GM23338 (cell line): ENCODE data around the gene PRDM5. TPM values are rescaled to one million over a fixed set of nuclear protein-coding genes. Genes with fewer than 3 reads are reported as not detected.

Experiments used
- ATAC-seq: fragments of 200-7000 bp; cut with Tn5 transposase; 3 replicates; pipeline ENCODE4 v1.9.1; 2020
- DNase-seq: peaks from one replicate; pipeline ENCODE4 v3.0.0-alpha.2; 2015; ENCODE audit warnings: low spot score
- H2AFZ ChIP-seq: fragments of 200-600 bp; sonication (generic); 2 replicates; pipeline ENCODE4 v1.8.0; 2016; ENCODE audit warnings: antibody characterized with exemption, mild to moderate bottlenecking, moderate library complexity
- H3F3A ChIP-seq: fragments of 200-600 bp; sonication (generic); replicated peaks from 2 replicates; pipeline ENCODE4 v1.8.0; 2017; ENCODE audit warnings: antibody characterized with exemption, mixed run types, low read depth
- H3K27ac ChIP-seq: fragments of 200-600 bp; sonication (generic); 2 replicates; pipeline ENCODE4 v1.6.1; 2016; ENCODE audit warnings: low read depth
- H3K27me3 ChIP-seq: fragments of 200-600 bp; sonication (generic); 2 replicates; pipeline ENCODE4 v1.8.0; 2016; ENCODE audit warnings: mild to moderate bottlenecking, mixed run types, moderate library complexity; ENCODE audit not compliant: insufficient read depth
- H3K36me3 ChIP-seq: fragments of 200-600 bp; sonication (generic); 2 replicates; pipeline ENCODE4 v1.8.0; 2016; ENCODE audit warnings: mild to moderate bottlenecking; ENCODE audit not compliant: insufficient read depth
- H3K4me1 ChIP-seq: fragments of 200-600 bp; sonication (generic); 2 replicates; pipeline ENCODE4 v1.8.0; 2016; ENCODE audit warnings: mild to moderate bottlenecking, moderate library complexity; ENCODE audit not compliant: insufficient read depth
- H3K4me2 ChIP-seq: fragments of 200-600 bp; sonication (generic); 2 replicates; pipeline ENCODE4 v1.7.1; 2017; ENCODE audit warnings: mixed run types
- H3K4me3 ChIP-seq: fragments of 200-600 bp; sonication (generic); 2 replicates; pipeline ENCODE4 v1.6.1; 2016; ENCODE audit warnings: mixed run types
- H3K79me2 ChIP-seq: fragments of 200-600 bp; sonication (generic); replicated peaks from 2 replicates; pipeline ENCODE4 v1.8.0; 2017; ENCODE audit warnings: mild to moderate bottlenecking; ENCODE audit not compliant: insufficient read depth
- H3K9me2 ChIP-seq: fragments of 200-600 bp; sonication (generic); 2 replicates; pipeline ENCODE4 v1.8.0; 2017; ENCODE audit not compliant: insufficient read depth
- H4K20me1 ChIP-seq: fragments of 200-600 bp; sonication (generic); replicated peaks from 2 replicates; pipeline ENCODE4 v1.8.0; 2017; ENCODE audit warnings: mild to moderate bottlenecking; ENCODE audit not compliant: insufficient read depth
- H3K27ac Mint-ChIP-seq: 2 replicates; pipeline ENCODE4 v1.8.0; 2020; ENCODE audit warnings: inconsistent platforms, mild to moderate bottlenecking, moderate library complexity, mixed read lengths
- H3K27me3 Mint-ChIP-seq: 3 replicates; pipeline ENCODE4 v1.8.0; 2022; ENCODE audit warnings: low read depth, mild to moderate bottlenecking, moderate library complexity, mixed read lengths, inconsistent platforms; ENCODE audit not compliant: insufficient read depth, poor library complexity
- H3K36me3 Mint-ChIP-seq: 3 replicates; pipeline ENCODE4 v1.8.0; 2021; ENCODE audit warnings: low read depth, mild to moderate bottlenecking, inconsistent platforms, moderate library complexity, mixed read lengths
- H3K4me1 Mint-ChIP-seq: 3 replicates; pipeline ENCODE4 v1.8.0; 2020; ENCODE audit warnings: mild to moderate bottlenecking, inconsistent platforms, mixed read lengths
- H3K4me3 Mint-ChIP-seq: 3 replicates; pipeline ENCODE4 v1.8.0; 2021; ENCODE audit warnings: moderate library complexity, mild to moderate bottlenecking, inconsistent platforms, mixed read lengths
- H3K9me3 Mint-ChIP-seq: 3 replicates; pipeline ENCODE4 v1.8.0; 2020; ENCODE audit warnings: moderate library complexity, mild to moderate bottlenecking, inconsistent platforms, mixed read lengths
- CREB1 ChIP-seq: fragments of 250-450 bp; sonication (Bioruptor Pico); IDR thresholded peaks from 2 replicates; pipeline ENCODE4 v1.5.0; 2020; ENCODE audit warnings: low read depth, mild to moderate bottlenecking, moderate library complexity
- ETS1 ChIP-seq: IDR thresholded peaks from 2 replicates; pipeline ENCODE4 v1.6.1; 2016; ENCODE audit warnings: antibody characterized with exemption
- EZH2phosphoT487 ChIP-seq: fragments of 200-600 bp; sonication (generic); IDR thresholded peaks from one replicate; pipeline ENCODE4 v1.8.1; 2018; ENCODE audit warnings: antibody characterized with exemption; ENCODE audit not compliant: unreplicated experiment
- NANOG ChIP-seq: IDR thresholded peaks from 2 replicates; pipeline ENCODE4 v1.6.1; 2016; ENCODE audit warnings: antibody characterized with exemption, borderline replicate concordance
- REST ChIP-seq: IDR thresholded peaks from one replicate; pipeline ENCODE4 v1.6.1; 2018; ENCODE audit warnings: antibody characterized with exemption; ENCODE audit not compliant: unreplicated experiment
- STAT1 ChIP-seq: IDR thresholded peaks from one replicate; pipeline ENCODE4 v1.6.1; 2016; ENCODE audit warnings: antibody characterized with exemption; ENCODE audit not compliant: unreplicated experiment
- ZNF114 ChIP-seq: fragments of 250-450 bp; sonication (Bioruptor Pico); IDR thresholded peaks from 2 replicates; pipeline ENCODE4 v1.5.0; 2020; ENCODE audit warnings: mild to moderate bottlenecking, moderate library complexity
- ZNF331 ChIP-seq: fragments of 250-450 bp; sonication (Bioruptor Pico); IDR thresholded peaks from 2 replicates; pipeline ENCODE4 v1.5.0; 2020; ENCODE audit warnings: low read depth, mild to moderate bottlenecking, moderate library complexity
- polyA plus RNA-seq: library from polyadenylated mRNA; unstranded; fragments of >200 nt; fragmentation: Nextera tagmentation; extraction: Ambion mirVana; gene quantifications from 2 replicates; pipeline ENCODE4 v1.2.1, GENCODE V29; 2016
- total RNA-seq: library from RNA; depleted of rRNA; stranded (reverse); fragments of >200 nt; shearing (Covaris generic); gene quantifications from 2 replicates; pipeline ENCODE4 v1.2.3, GENCODE V29; 2014

PRDM5 gene
- total and polyA plus RNA-seq, 2 experiments from 2014 or later: 11.2 to 40.4 TPM

DNA sequence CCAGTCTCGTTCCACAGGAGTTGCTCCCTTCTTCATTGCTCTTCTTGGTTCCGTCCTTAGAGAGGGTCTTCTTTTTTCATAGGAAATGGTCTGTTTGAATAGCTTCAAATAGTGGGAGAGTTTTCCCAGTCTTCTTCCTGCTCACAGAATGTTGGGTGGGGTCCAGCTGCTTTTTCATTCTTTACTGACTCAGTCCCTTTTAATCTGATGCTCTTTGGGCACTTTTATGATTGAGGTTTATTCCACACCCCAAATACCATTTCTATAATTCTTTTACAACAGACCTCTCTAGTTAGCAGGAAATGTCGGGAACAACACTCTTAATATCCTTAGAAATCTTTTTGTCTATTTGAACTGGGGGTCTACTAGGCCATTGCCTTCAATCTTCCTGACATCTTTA lies 239.5 kb downstream of the PRDM5 start (continued):
- no peak for TF ChIP-seq REST
- no peak for TF ChIP-seq ZNF331 (CRISPR knock-in tag)

- Histone ChIP-seq H3K27ac (no peak overlapping the region), H3K4me3 (no peak overlapping the region), H3K27me3 (no peaks in the 10 kb centered on the region), H4K20me1 (no peaks in the 10 kb centered on the region), H3K36me3 (no peaks in the 10 kb centered on the region), H3K4me1 (0 out of 2 replicates have a peak, but pooled peaks cover under 1% of the 10 kb centered on the region), H3K79me2 (no peaks in the 10 kb centered on the region), H3K4me2 (no peak overlapping the region), H2AFZ (no peak overlapping the region), H3F3A (no peaks in the 10 kb centered on the region), H3K9me2 (no peaks in the 10 kb centered on the region)
- DNase-seq: no peak
- no peak for TF ChIP-seq ZNF114
- no peak for TF ChIP-seq ETS1
- TF ChIP-seq EZH2phosphoT487: no peak
- Mint-ChIP-seq H3K27me3 (no peaks in the 10 kb centered on the region), H3K27ac (peak overlapping the region; percentile 19; the same call in 1 of the 2 replicates), H3K4me1 (peaks cover 1% of the 10 kb centered on the region; the same call in 2 of the 3 replicates), H3K9me3 (no peaks in the 10 kb centered on the region), H3K4me3 (no peak overlapping the region), H3K36me3 (no peaks in the 10 kb centered on the region)
- ATAC-seq: no peak
Observed at GRCh38 chr4:120680647-120681228, 241.8 kb downstream of the PRDM5 start.

- Mint-ChIP-seq H3K36me3 (peaks cover 3% of the 10 kb centered on the region; the same call in 2 of the 3 replicates), H3K27ac (no peak overlapping the region), H3K27me3 (no peaks in the 10 kb centered on the region), H3K9me3 (peaks cover 6% of the 10 kb centered on the region; the same call in 1 of the 3 replicates), H3K4me1 (peaks cover 32% of the 10 kb centered on the region), H3K4me3 (no peak overlapping the region)
- ATAC-seq: no peak
- DNase-seq: no peak
- Histone ChIP-seq H3K4me3 (no peak overlapping the region), H2AFZ (no peak overlapping the region), H4K20me1 (no peaks in the 10 kb centered on the region), H3K27ac (no peak overlapping the region), H3F3A (no peaks in the 10 kb centered on the region), H3K27me3 (no peaks in the 10 kb centered on the region), H3K79me2 (no peaks in the 10 kb centered on the region), H3K4me2 (no peak overlapping the region), H3K36me3 (no peaks in the 10 kb centered on the region), H3K9me2 (no peaks in the 10 kb centered on the region; the same call in 1 of the 2 replicates), H3K4me1 (no peaks in the 10 kb centered on the region; the same call in 1 of the 2 replicates)
- TF ChIP-seq ETS1: no peak
- TF ChIP-seq NANOG: no peak
- TF ChIP-seq REST: no peak
- no peak for TF ChIP-seq ZNF114
- TF ChIP-seq STAT1: no peak
- TF ChIP-seq EZH2phosphoT487: no peak
- TF ChIP-seq ZNF331 (CRISPR knock-in tag): no peak
- no peak for TF ChIP-seq CREB1 (CRISPR knock-in tag)
Observed at GRCh38 chr4:120673696-120674095, 248.8 kb downstream of the PRDM5 start.
